NCI-H1092 treated with DMSO at 0.1 percent for 48 hours (cell line): ENCODE data around the gene CCDC197.

ENCODE experiments used
- DNase-seq: peaks from one replicate; lab custom pipeline; 2025; lab: John Stamatoyannopoulos, UW

The CCDC197 gene

DNA sequence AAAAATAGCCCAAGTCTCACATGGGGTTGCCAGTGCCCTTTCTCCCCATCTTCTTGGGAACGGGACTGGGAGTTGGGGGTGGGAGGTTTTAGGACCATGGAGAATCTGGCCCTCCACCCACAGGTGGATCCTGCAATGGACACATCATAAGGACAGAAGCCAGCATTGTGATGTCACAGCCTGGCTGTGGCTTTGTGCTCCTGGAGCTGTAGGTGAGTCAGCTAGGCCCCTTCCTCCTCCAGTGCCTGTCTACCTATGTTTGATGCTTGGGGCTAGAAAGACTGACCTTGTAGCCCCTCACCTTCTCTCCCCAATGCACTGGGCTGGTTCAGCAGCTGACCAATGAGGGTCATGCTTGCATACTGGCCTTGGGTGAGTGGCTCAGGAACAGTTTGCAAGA is at the start of gene CCDC197:
Gene CCDC197, plus strand, starts transcription at position 220 of the 400 bp plus-strand sequence. CDS start 831 bp downstream, outside the sequence.
- DNase-seq, result no peak

DNA sequence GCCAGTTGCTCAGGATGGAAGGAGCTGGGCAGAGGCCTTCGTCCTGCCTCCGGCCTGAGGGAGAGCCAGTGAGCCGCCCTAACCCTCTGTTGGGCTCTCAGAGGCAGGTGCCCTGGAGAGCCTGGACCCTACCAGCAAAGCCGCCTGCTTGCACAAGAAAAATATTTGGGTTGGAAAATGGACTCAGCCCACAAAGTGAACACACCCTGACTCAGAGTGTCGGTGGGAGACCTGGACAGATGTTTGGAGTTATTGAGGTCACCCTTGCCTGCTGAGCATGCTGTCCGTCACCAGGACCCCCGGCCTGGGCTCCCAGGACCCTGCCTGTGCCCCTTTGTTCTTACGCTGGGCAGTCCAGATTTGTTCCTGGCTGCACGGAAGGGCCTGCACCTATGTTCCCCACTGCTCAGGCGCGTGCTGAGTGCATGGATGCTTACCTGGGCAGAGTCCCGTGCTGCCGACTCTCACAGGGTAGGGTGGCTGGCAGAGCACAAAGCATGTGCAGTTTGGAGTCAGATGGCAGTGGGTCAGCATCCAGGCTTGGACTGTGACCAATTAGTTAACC is 47.5 kb upstream of the CCDC197 start:
- DNase-seq, result no peak

DNA sequence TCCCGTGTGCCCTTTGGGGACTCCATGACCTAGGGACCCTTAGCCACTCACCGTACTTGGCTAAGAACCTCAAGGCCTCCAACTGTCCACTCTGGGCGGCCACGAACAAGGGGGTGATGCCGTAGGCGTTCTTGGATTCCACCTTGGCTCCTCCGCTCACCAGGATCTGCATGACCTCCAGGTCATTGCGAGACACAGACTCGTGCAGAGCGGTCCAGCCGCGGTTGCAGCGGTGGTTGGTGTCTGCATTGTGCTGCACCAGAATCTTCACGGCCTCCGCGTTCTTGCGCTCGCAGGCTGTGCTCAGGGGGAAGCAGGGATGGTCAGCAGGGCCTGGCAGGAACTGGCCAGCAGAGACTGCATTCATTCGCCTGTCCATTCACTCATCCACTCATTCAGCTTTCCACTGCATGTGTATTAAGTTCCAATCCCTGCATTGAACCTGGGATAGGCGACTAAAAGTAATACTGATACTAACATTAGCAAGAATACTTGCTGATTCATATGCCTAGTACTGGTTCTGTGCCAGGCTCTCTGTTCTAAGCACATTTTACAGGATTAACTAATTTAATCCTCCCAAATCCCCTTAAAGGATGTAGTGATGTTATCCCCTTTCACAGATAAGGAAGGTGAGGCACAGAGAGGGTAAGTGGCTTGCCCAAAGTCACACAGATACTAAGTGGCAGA is 46.0 kb upstream of the CCDC197 start:
- DNase-seq, result no peak

DNA sequence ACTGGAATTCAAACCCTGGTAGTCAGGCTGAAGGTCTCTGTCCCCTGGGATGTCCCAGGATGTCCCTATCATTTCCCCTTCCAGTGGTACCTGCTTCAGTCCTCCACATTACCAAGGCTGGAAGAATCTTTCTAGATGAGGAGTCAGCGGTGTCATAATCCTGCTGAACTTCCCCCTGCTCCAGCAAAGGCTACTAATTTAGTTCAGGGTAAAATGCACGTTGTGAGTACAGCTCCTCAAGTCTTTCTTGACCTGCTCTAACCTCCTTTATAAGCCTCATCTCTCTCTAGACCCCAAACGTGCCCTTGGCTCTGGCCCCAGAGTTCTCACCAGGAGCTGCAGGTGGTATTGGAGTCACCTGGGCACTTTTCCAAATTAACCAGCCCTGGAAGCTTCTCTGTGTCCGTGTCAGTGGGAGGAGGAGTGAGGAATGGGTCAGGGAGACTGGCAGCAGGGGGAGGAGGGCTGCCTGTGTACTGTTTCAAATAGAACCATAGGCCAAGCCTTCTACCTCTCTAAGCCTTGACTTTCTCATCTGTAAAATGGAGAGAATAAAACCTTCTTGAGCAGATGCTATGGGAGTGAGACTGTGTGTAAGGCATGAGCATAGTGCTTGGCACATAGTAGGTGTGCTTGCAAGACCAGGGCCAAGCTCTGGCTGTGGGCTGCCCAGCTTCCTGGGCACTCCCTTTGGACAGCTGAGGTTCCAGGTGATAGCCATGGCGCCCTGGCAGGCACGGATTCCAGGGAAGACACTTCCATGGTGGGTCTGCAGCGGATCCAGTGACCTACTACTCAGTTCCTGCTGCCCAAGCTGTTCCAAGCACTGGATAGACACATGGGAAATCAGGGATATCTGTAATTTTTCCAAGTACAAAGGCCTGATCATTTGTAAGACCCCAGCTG is 45.2 kb upstream of the CCDC197 start:
- DNase-seq, result peak; percentile 71

DNA sequence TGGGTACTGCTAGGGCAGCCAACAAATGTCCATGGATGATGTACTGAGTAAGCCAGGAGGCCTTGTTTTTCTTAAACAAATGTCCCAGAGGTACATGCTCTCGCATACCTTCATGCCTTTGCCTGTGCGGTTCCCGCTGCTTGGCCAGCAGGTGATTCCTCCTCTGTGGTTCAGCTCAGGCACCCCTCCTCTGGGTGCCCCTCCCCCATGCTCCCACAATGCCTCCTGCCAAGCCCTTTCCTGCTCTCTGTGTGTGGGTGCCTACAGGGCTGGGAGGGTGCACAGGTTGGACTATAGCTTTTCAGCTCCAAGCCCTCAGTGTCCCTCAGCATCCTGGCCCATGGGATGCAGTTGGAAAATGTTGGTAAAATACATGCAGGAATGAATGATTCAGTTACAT is 44.3 kb upstream of the CCDC197 start:
- DNase-seq, result no peak

DNA sequence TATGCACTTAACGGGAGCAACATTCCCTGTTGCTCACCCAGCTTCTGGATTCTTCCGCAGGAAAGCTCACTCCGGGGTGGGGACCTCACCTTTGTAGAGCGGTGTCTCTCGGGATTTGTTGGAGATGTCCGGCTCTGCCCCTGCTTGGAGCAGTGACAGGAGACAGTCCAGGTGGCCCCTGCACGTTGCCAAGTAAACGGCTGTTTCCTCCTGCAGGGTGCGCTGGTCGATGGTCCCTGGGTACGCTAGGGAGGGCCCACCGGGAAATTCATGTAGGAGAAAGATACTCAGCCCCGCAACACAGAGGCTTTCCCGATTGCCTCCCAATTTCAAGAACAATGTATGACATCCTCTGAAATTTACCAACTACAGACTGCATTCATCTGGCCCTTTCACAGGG is 43.8 kb upstream of the CCDC197 start:
- no peak for DNase-seq

DNA sequence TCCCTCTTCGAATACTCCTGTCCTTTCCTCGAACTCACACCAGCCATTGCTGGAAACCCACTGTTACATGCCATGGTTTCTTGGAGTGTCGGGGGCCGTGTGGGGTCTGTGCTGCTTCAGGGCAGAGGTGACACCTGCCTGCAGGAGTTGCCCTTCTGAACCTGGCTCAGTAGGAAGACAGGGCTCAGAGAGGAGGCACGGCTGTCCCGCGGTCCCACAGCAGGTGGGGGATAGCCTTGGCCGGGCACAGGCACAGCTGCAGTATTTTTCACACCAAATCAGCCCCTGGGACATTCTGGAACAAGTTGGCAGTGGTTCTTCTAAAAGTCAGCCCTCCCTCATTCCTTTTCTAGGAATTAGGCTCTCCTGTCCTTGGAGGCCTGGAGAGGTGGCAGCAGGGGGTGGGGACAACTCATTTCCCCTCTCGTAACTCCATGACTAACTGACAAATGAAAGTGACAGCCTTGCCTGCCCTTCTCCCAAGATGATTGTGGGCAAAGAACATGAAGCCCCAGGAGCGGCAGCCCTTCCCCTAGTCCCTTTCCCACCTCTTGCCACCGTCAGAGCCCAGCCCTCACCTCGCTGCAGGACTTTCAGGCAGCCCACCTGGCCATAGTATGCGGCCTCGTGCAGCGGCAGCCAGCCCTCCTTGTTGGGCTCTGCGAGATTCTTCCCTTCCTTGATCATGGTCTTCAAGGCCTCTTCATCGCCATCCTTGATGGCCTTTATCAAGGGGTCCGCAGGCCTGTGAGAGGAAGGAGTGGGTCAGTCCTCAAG is 43.2 kb upstream of the CCDC197 start:
- DNase-seq, result no peak

DNA sequence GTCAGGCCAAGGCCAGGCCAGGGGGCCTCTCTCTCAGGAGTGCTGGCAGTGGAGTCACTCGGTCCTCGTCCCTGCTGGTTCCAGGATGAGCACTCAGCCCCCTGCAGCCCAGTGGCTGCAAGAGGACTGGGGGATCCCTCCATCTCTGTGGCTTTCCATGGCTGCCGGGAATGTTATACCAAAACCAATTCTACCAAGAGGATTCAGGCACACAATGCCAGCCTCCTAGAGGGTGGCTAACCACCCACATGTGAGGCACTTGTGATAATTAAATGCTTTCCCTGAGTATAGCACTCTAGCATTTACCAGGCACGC is 42.6 kb upstream of the CCDC197 start:
- DNase-seq, result no peak

DNA sequence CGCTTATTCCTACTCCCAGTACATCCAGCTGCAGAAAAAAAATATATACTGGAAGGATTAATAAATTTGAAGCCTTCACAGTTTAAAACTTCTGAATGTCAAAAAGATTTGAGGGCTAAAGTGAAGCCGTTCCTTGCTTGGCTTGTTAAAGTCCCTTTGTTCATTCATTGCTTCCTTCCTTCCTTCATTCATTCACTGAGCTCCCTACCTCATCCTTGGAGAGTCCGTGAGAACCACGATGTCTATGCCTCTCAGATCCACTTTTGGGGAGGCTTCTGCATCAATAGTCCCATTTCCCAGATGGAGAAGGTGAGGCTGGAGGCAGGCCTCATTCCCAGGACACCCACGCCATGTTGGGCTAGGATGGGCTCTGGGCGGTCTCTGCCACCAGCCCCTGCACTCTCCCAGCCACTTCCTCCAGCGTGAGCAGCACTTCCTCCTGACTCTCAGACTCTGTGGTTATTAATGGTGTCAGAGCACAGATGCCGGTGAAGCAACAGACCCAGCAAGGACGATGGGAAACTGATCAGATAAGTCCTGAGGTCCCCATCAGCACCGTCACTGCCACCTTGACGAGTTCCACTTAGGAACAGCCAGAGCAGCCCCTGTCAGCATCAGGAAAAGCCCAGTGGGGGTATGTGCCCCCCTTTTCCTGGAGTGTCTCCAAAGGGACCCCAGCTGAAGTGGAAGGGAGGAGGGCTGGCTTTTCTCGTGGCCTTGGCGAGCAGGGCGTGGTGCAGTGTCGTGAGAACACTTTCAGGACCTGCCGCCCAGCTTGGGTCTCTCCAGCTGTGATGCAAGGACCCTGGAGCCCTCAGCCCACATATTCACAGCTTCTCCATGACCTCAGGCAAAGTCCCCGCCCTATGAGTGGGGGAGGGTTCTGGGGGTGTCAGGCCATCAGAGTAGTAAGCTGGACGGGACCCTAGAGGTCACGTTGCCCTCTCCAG is 41.9 kb upstream of the CCDC197 start:
- no peak for DNase-seq

DNA sequence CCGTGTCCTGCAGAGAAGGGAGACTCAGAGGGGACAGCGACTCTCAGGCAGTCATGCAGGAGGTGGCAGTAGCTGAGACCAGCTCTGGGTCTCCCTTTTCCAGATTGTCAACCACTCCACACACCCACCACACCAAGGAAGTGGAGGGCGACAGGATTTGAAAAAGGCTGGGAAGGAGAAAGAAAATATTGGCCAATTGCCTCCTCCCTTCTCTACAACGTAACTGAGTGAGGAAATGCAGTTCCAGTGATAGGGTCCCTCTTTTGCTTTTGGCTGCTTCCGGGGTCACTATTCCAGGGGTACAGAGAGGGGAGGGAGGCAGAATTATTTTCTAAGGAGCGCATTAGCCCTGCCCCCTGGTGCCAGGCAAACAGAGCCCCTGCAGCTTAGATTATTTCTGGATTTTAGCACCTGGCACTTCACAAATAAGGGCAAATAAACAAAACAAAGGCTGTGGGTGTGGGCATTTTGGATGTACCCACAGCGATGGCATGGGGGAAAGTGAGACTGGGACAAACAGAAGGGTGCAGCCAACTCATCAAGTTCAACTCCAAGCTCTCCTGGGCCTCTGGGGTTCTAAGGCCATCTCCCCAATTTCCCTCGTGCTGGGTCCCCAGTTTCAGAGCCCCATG is 41.1 kb upstream of the CCDC197 start:
- peak; percentile 24 for DNase-seq

DNA sequence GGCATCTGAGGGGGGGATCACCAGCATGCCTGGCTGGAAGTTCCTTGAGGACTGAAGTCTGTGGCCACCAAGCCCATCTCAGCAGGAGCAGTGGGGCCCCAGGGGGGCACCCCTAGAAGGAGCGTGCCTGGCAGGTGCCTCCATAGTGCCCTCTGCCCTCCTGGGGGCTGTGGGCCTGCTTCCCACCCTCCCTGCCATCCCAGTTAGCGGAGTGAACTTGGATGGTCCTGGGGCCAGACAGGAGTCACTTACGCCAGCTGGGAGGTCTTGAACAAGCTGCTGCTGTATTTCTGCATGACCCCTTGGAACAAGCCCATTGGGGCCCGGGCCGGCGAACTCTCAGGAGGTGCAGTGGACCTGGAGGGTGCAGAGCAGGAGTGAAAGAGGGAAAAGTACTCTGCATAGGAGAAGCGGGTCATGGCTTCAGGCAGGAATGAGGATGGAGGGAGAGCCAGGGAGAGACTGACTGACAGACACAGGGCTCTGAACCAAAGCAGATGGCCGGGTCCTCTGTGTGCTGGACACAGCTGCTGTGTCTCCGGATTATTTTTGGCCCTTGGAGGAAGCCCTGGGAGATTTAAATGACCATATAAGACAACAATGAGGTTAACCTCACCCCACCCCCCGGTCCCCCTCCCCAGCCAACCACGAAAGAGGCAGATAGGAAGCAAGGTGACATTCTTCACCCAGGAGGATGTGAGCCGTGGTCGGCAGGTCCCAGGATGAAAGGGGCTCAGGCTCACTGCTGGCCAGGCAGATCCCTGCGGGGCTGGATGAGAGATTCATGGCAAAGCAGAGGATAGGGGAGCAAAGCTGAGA is 40.4 kb upstream of the CCDC197 start:
- DNase-seq, result no peak

DNA sequence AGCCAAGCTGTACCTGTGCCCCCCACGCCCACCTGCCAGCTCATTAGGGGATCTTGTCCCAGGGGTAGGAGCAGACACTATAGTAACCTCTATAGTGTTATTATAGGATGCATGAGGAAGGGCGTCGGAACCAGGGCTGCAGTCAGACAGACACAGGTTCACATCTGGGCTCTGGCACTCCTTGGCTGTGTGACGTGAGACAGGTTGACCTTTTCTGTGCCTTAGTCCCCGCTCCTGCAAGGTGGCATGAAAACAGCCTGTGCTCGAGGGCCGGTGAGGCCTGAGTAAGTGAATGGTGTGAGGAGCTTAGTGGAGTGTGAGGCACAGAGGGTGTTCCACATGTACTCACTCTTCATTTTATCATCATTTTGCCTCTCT is 39.8 kb upstream of the CCDC197 start:
- DNase-seq, result no peak

DNA sequence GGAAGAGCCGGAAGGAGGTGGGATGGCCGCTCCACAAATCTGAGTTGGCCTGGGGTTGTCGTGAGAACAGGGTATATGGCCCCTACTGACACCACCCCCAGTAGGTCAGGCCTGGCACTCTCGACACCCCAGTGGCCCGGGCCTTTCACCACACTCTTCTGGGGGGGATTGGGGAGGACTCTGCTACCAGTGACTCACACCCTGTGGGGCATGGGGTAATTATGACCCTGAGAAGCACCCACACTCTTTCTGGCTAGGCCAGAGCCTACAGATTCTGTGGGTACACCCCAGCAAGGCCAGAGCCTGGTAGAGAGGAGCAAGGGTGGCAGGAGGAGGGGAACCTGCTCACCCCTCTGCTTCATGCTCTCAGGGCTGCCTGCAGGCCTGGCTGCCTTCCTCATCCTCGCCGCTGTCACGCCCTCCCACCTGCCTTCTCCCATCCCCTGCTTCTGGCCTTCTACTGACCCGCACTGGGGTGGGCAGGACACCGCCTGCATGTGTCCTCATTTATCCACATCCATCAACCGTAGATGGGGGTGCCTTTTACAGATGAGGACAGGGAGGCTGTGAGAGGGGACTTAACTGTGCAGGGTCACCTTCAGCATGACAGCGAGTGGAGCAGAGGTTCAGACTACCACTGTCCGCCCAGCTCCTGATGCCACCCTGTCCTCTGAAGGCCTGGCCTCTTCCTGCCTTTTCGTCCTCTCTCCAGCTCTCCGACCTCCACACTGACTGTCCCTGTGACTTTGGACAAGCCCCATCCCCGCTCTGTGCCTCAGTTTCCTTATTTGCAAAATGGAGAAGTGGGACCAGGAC is 39.1 kb upstream of the CCDC197 start:
- no peak for DNase-seq

DNA sequence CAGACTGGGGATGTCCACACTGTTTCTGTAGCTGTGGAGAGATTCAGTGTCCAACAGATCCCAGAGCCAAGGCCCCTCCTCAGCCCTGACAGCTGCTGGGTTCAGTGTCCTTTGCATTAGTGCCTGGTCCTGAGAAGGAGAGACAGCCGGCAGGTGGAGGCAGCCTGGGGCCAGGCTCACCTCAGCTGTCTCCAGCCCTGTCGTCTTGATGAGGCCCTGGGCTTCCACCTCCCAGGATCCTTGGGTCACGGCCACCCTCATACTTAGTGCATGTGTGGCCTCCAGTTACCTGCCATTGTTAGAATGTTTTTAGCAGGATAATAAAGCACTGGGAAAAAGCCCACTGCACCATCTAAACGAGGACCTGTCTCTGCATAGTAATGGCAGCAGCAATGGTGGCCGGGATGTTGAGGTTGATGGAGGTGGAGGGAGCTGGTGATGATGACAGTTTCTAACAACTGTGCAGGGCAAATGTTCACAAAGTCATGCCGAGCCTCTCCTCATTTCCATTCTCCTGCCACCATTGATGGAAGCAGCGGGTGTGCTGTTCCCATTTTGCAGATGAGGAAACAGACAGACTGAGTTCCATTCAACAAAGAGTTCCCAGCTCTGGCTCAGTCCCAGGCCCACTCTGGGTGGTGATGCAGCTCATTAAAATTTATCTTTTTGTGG is 38.4 kb upstream of the CCDC197 start:
- no peak for DNase-seq

DNA sequence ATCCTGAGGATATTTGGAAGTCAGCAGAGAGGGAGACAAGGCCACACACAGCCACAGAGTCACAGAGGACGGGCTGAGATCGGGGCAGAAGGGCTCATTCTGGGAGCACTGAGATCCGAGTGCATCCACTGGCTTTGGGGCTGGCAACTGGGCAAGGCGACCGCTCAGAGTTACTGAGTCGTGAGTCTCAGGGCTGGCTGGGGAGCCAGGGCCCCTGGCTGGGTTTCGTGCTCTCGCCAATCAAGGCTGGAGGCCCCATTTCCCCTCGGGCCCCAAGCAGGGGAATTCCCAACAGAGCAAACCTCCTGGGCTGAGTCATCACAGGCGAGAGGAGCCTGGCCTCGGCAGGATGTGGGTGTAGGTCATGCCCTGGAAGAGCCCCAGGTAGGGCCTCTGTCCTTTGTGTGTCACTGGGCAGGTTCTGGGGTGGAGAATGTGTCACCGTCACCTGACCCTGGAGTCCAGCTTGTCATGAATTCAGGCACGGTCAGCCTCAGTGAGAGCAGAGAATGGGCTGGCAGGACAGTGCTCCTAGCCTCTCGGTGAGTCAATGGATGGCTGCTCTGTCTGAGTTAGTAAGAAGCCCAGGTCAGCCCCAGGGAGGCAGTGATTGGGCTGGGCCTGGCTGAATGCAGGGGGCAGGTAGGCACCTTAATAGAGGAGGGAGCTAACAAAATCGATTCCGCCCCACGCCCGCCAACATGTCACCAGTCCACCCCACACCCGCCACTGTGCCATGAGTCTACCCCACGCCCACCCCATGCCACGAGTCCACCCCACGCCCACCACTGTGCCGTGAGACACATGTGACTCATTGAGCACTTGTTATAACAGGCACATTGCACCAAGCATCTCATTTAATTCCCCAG is 37.6 kb upstream of the CCDC197 start:
- DNase-seq, result no peak

DNA sequence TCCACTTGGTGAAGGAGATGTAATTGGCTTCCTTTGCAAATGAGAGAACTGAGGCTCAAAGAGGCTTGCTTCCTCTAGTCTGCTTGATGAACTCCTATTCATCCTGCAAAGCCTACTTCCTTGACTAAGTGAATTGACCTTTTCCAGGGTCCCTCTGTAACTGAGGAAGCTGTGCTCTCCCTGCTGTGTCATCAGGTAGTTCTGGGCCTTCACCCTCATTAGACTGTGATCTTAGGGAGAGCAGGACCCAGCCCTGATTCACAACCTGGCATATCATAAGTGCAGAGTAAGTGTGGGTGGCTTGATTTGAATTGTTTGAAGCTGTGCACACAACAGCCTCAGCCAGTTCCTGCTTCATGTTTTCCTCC is 37.0 kb upstream of the CCDC197 start:
- DNase-seq, result no peak

DNA sequence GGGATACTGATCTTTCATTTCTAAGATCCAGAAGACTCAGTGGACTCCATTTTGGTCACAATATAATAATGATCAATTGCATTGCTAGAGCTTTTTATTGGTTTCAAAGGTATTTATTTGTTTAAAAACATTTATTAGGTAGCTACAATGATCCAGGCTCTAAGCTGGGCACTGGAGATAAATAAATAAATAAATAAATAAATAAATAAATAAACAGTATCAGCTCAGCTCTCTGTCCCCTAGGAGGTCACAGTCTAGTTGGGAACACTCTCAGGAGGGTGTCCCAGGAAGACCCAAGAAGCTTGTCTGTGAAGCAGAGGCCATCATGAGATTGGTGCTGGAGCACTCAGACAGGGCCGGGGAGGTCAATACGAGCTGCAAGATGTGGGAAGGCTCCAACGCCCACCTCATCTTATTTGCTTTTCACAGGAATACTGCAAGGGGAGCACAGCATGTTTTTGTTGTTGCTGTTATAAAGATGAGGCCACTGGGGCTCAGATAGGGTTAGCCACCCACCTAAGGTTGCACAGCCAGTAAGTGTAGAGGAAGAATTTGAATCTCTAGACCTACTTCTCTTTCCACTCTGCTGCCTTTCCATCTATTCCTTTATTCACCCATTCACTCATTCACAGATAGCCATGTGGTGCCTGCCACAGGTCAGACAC is 36.2 kb upstream of the CCDC197 start:
- DNase-seq, result no peak
